HG03469 (cell line): Measurements from ENCODE around the gene IGF2.

Source experiments
- ATAC-seq: cut with Tn5 transposase; IDR thresholded peaks from one replicate; pipeline ENCODE4 v1.9.1; 2021; ENCODE audit warnings: mild to moderate bottlenecking, moderate library complexity, moderate number of reproducible peaks; ENCODE audit not compliant: unreplicated experiment

Gene IGF2

DNA sequence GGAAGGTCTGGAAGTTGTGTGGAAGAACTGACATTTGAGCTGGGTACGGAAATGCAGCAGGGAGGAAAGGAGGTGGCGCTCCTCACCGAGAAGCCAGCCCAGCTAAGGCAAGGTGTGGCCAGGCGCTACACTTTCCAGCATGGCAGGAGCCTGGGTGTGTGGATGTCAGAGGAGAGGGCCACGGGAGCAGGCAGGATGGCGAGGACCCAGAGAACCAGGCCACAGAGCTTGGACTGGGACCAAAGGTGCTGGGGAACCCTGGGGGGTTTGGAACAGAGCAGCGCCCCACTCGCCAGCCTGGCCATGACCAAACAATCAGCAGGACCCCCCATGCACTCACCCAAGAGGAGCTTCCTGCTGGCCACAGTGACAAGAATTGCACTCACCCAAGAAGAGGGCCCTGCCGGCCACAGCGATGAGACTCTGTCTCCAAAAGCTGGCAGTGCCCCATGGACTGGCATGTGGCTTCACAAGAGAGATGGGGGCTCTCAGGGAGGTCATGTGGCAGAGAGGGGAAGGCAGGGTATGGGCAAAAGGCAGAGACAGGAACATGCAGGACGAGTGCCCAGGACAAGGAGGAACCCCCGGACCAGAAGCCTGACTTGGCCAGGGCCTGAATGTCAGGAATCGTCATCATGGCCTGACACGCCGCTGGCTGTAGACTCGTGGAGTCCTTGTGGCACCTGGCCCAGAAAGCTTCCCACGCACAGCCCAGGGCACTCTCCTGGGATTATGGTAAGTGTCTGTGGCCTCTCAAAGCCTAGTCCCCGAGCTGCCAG is 45.4 kb downstream of the IGF2 start:
- ATAC-seq: no peak

- ATAC-seq: no peak
Measured at GRCh38 chr11:2092956-2093412, 46.2 kb downstream of the IGF2 start.

- no peak for ATAC-seq
Measured at GRCh38 chr11:2092464-2092910, 46.7 kb downstream of the IGF2 start.

GRCh38 chr11:2091786-2092463 is 47.3 kb downstream of the IGF2 start:
- ATAC-seq: no peak

GRCh38 chr11:2091112-2091746 is 48.0 kb downstream of the IGF2 start:
- no peak for ATAC-seq

- ATAC-seq: no peak
Measured at GRCh38 chr11:2090172-2091111, 48.7 kb downstream of the IGF2 start.

DNA sequence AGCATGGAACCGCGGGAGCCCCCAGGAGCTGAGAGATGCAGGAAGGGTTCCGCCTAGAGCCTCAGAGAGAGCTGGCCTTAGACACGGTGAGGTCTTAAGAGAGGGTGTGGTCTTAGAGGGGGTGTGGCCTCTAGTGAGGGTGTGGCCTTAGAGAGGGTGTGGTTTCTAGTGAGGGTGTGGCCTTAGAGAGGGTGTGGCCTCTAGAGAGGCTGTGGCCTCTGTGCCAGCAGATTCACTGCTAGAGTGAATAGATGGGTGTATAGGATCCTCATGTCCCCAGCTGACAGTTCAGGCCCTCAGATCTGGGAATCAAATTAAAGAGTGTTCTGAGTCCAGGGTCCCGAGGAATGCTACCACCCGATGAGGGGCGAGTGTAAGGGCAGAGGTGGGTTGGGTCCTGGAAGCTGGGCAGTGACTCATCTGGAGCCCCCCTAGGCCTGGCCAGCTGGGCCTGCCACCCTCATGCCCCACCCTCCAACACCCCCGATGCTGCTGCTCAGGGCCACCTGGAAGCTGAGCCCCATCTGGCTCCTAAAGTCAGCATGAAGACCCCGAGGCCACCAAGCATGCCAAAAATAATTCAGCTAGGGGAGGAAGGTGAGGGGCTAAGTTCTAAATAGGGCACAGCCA is 49.5 kb downstream of the IGF2 start:
- ATAC-seq: no peak

- ATAC-seq: no peak
Measured at GRCh38 chr11:2088746-2089535, 50.2 kb downstream of the IGF2 start.

GRCh38 chr11:2088284-2088683 is 50.9 kb downstream of the IGF2 start:
- no peak for ATAC-seq

DNA sequence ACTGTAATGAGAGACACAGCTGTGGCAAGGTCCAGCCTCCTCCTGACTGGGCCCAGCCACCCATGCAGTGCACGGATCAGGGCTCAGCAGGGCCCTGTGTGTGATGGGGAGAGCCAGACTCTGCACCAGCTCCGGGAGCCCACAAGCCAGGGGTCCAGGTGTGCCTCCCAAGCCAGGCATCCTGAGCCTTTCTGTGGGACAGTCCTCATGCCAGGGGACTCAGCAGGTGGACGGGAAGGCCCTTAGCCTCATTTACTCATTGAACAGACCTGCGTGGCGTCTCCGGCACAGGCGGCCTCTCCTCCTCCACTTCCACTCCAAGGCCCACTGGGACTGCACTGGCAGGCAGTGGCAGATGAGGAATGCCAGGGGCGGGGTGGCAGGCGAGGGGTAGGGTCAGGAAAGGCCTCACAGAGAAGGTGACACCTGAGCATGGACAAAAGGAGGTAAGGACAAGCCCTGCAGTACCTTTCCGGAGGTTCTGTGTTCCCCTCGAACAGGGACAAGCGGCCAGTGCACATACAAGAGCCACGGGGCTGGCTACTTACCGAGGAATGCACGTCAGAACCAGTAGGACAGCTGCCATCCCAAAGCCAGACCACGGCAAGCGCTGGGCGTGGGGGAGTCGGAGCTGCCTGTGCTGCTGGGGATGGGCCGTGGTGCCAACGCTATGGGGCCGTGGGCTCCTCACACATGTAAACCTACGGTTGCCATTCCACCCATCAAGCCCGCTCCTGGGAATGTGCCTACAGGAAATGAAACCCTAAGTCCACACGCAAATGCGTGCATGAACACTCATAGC is 52.7 kb downstream of the IGF2 start:
- no peak for ATAC-seq

- no peak for ATAC-seq
Measured at GRCh38 chr11:2085251-2086066, 53.7 kb downstream of the IGF2 start.

DNA sequence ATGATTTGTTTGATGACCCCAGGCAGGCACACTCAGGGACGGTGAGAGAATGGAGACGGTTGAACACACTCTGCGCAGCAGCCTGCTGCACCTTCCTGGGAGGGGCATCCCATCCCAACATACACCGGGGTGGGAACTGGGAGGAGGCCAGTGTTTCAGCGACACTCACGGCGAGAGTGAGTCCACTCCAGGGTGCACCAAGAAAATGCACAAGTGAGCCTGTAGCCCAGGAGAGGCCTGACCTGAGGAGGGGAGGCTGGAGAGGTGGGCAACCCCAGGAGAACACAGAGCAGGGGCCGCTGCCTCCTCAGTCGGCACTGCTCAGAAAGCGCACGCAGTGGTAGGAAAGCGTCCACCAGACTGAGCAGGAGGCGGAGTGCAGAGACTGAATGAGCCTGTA is 54.5 kb downstream of the IGF2 start:
- no peak for ATAC-seq
